ENCODE results near the gene CTTNBP2. TPM values are rescaled to one million over a fixed set of nuclear protein-coding genes. Genes with fewer than 3 reads are reported as not detected.

CTTNBP2 gene
- total RNA-seq, 1 donor from 2014 or later = 6.3 TPM

- TF ChIP-seq CTCF (IDR thresholded peaks at IDR 0.05) = no peak
These were observed 111.2 kb downstream of the CTTNBP2 start for GRCh38 chr7:117762055-117762454.

DNA sequence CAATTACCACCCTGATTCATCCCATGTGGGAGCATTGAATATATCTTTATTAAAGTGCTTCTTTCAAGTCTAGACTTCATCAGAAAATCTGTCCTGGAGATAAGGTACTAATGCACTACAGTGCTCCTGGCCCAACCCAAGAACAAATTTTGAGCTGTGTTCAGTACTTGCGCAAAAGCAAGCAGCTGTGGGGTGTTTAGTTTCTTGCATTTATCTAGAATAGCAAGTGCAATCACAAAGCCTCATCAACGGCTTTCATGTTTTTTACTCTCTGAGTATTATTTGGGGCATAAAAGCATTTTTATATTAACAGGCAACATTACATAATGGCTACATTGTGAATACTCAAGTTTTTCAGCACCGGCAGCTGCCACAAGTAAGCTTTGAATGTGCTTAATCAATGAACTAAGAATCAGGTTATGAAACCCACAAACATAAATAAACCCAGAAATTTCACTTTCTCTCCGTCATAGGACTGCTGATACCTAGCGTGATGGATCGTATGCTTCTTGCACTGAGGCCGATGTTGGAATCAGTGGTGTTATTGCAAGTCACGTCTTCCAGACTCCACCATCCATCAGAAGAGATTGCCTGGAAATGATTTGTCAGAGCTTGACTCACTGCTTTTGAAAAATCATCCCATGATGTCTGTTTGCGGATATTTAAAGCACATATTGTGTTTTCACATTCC is 113.1 kb downstream of the CTTNBP2 start:
- H3K9me3 ChIP-seq = no peaks in the 10 kb centered on the region
- no peak overlapping the region for H3K27ac ChIP-seq
- DNase-seq (no peak), ATAC-seq (no peak)
- intact Hi-C loops (cut with DNase I) = no loop called here
- no peaks in the 10 kb centered on the region for H3K27me3 ChIP-seq
- no peaks in the 10 kb centered on the region for H3K36me3 ChIP-seq
- H3K4me1 ChIP-seq = no peaks in the 10 kb centered on the region
- no peak overlapping the region for H3K4me3 ChIP-seq
- TF ChIP-seq CTCF (IDR thresholded peaks at IDR 0.05) = no peak

More at GRCh38 chr7:117762055-117762454, 111.2 kb downstream of the CTTNBP2 start:
- Histone ChIP-seq H3K9me3 (no peaks in the 10 kb centered on the region), H3K4me1 (no peaks in the 10 kb centered on the region), H3K36me3 (no peaks in the 10 kb centered on the region), H3K27ac (no peak overlapping the region), H3K27me3 (no peaks in the 10 kb centered on the region), H3K4me3 (no peak overlapping the region)
- intact Hi-C loops (cut with DNase I) = no loop called here
- no peak for ATAC-seq
- DNase-seq = no peak

DNA sequence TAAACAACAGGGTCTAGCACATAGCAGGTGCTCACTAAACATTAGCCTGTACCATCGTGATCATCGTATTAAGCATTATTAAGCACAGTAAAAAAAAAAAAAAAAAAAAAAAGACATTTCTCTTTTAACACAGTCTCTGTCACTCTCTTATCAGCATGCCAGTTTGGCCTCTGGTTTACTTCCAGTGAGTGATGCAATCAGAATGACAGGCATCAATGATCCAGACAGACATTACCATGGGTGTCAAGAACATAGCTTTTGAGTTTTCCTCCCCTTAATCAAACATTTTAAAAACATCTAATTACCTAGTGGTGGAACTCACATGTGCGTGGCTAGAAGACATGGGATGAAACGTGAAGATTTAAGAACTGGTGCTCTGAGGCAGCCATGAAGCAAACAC is 115.8 kb downstream of the CTTNBP2 start:
- no peak for ATAC-seq
- Histone ChIP-seq H3K4me3 (no peak overlapping the region), H3K27ac (no peak overlapping the region), H3K4me1 (no peaks in the 10 kb centered on the region), H3K27me3 (no peaks in the 10 kb centered on the region), H3K36me3 (no peaks in the 10 kb centered on the region), H3K9me3 (no peaks in the 10 kb centered on the region)
- intact Hi-C loops (cut with DNase I) = no loop called here
- no peak for DNase-seq
- no peak for TF ChIP-seq CTCF (IDR thresholded peaks at IDR 0.05)

DNA sequence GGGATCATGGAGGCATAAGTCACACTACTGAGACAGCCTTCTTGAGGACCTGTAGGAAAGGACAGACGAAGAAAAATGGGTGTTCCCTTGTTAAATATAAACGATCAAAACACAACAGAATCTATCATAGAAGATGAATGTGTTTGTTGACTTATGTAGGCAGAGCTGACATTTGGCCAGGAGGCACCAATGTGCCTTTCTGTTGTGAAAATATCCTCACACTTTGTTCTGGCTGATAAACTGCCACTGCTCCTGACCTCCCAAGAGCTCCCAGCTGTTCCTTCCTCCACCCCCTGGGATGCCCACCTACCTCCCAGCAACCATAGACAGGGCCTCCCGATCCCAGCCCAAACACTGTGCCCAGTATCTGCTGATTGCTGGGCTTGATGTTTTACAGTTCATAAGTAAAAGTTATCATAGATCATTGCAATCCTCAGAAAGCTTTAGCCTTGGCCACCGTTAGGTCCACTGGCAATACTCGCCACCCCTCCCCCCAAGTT is 116.6 kb downstream of the CTTNBP2 start:
- no peak for ATAC-seq
- intact Hi-C loops (cut with DNase I) = no loop called here

GRCh38 chr7:117755136-117755535 is 118.1 kb downstream of the CTTNBP2 start:
- DNase-seq (no peak), ATAC-seq (no peak)
- H3K27me3 ChIP-seq = no peaks in the 10 kb centered on the region
- H3K4me1 ChIP-seq = no peaks in the 10 kb centered on the region
- H3K9me3 ChIP-seq = no peaks in the 10 kb centered on the region
- no peak overlapping the region for H3K4me3 ChIP-seq
- H3K36me3 ChIP-seq = no peaks in the 10 kb centered on the region
- no peak overlapping the region for H3K27ac ChIP-seq
- TF ChIP-seq CTCF (IDR thresholded peaks at IDR 0.05) = no peak
- intact Hi-C loops (cut with DNase I) = no loop called here

More for the DNA sequence above, 116.6 kb downstream of the CTTNBP2 start:
- Histone ChIP-seq H3K27me3 (no peaks in the 10 kb centered on the region), H3K4me1 (no peaks in the 10 kb centered on the region), H3K9me3 (no peaks in the 10 kb centered on the region), H3K36me3 (no peaks in the 10 kb centered on the region), H3K4me3 (no peak overlapping the region), H3K27ac (no peak overlapping the region)
- DNase-seq = no peak
- no peak for TF ChIP-seq CTCF (IDR thresholded peaks at IDR 0.05)
